WTC11 (cell line): Measurements from ENCODE around the gene GABRB3.

ENCODE experiments used
- CBFB ChIP-seq: sonication (generic); formaldehyde crosslinking; IDR thresholded peaks from 2 replicates; pipeline ENCODE4 v1.8.1; 2022; ENCODE audit warnings: mild to moderate bottlenecking, low read depth, missing genetic modification reagents
- CREB1 ChIP-seq: sonication (generic); formaldehyde crosslinking; IDR thresholded peaks from 2 replicates; pipeline ENCODE4 v1.8.0; 2023; ENCODE audit warnings: mild to moderate bottlenecking, missing genetic modification reagents
- CTCF ChIP-seq: fragments of 200-600 bp; IDR thresholded peaks from 2 replicates; pipeline ENCODE4 v1.8.0; 2022; ENCODE audit warnings: antibody characterized with exemption
- FOXJ3 ChIP-seq: sonication (generic); formaldehyde crosslinking; IDR thresholded peaks from 2 replicates; pipeline ENCODE4 v1.9.0; 2021; ENCODE audit warnings: missing genetic modification reagents, mild to moderate bottlenecking, borderline replicate concordance
- GTF2I ChIP-seq: fragments of 250-450 bp; sonication (Bioruptor Pico); conservative IDR thresholded peaks from 2 replicates; pipeline ENCODE4 v1.4.0; 2021; ENCODE audit warnings: mild to moderate bottlenecking
- JUN ChIP-seq: sonication (generic); formaldehyde crosslinking; IDR thresholded peaks from 2 replicates; pipeline ENCODE4 v1.8.0; 2023; ENCODE audit warnings: mild to moderate bottlenecking, missing genetic modification reagents
- NR2C2 ChIP-seq: sonication (generic); formaldehyde crosslinking; IDR thresholded peaks from 2 replicates; pipeline ENCODE4 v1.8.0; 2022; ENCODE audit warnings: mild to moderate bottlenecking, missing genetic modification reagents
- TEAD4 ChIP-seq: sonication (generic); formaldehyde crosslinking; IDR thresholded peaks from 2 replicates; pipeline ENCODE4 v1.8.0; 2022; ENCODE audit warnings: mild to moderate bottlenecking, missing genetic modification reagents

DNA sequence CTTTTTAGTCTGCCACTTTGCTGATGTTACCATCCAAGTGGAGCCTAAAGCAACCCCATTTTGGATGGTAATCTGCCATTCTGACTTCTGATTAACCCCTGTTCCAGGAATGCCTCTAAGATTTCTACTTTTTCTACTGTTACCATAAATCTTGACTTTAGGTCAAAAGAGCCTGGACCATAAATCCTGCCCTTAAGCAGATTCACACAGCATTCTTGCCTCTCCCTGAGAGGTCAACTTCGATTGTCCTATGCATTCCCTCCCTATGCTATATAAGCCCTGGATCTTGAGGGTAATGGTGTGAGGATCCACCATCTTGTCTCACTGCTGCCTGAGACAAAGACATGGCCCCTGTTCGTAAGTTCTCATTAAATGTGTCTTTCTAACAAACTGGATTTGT is 177.3 kb downstream of the GABRB3 start:
- TF ChIP-seq FOXJ3 (no peak), GTF2I (CRISPR knock-in tag) (no peak), CTCF (no peak), JUN (CRISPR knock-in tag) (no peak), TEAD4 (CRISPR knock-in tag) (no peak), CREB1 (CRISPR knock-in tag) (no peak), CBFB (no peak), NR2C2 (CRISPR knock-in tag) (no peak)
